ENCODE measurements around the gene TMED9. TPM values are rescaled to one million over a fixed set of nuclear protein-coding genes. Genes with fewer than 3 reads are reported as not detected.

TMED9 gene
- total RNA-seq, 1 experiment from 2014 or later = 156 TPM

DNA sequence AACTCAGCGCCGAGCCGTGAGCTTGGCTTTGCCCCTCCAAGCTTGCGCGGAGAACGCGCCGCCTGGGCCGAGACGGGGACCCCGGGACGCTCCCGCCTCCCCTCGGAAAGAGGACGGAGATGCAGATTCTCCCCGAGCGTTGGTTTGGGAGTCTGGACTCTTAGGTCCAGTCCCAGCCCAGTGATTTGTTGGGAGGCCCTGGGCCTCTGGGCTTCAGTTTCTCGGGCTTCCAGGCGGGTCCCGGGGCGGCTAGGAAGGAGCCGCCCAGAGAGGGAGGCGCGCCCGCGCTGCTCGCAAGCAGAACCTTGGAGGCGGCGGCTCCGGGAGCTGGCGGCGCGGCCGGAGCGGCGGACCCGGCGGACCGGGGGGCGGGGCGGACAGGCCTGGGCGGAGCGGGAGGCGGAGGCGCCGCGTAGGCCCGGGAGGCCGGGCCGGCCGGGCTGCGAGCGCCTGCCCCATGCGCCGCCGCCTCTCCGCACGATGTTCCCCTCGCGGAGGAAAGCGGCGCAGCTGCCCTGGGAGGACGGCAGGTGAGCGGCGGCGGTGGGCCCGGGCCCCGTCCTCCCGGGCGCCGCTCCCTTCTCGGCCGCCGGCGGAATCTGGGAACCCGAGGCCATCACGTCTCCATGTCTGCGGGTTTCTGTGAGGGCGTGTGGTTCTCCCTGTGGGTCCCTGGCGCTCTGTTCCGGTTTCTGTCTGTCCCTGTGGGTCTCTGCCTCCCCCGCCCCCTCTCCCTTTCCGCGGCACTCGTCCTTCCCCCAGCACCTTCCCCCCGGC, 7.9 kb downstream of the TMED9 start, which contains the start of gene B4GALT7:
B4GALT7 (plus strand) TSS at position 402 of the 777 bp plus-strand sequence; CDS start at position 481, 79 bp downstream.
- Histone ChIP-seq H2BK20ac (ENCODE audit: low read depth, low read length, poor library complexity, severe bottlenecking) (no peak within 1 kb of the TSS), H3K18ac (ENCODE audit: insufficient read length, low read depth, low read length) (no peak within 1 kb of the TSS), H4K91ac (ENCODE audit: insufficient read length, low read depth, low read length) (no peak within 1 kb of the TSS), H3K9ac (ENCODE audit: extremely low read depth, insufficient read length, low read length) (peak within 1 kb of the TSS; percentile 69), H4K20me1 (ENCODE audit: control insufficient read depth, insufficient read depth, insufficient read length) (no peaks in the 10 kb centered on the region), H3K9me3 (ENCODE audit: control insufficient read depth, low read depth, low read length) (no peaks in the 10 kb centered on the region), H4K8ac (replicated peaks; ENCODE audit: insufficient read length, low read depth, low read length) (no peak within 1 kb of the TSS), H2AK5ac (ENCODE audit: insufficient read length, low read length) (no peak within 1 kb of the TSS), H3K79me2 (ENCODE audit: insufficient read depth, low read length) (no peaks in the 10 kb centered on the region), H3K23ac (ENCODE audit: insufficient read length, low read depth, low read length) (no peak within 1 kb of the TSS), H3K4ac (ENCODE audit: low read depth, low read length) (no peak within 1 kb of the TSS), H2BK5ac (ENCODE audit: insufficient read length, low read length) (no peak within 1 kb of the TSS), H3K4me1 (ENCODE audit: insufficient read depth, low read length) (peaks cover 3% of the 10 kb centered on the region; the same call in 1 of the 2 replicates), H3T11ph (ENCODE audit: low read length) (no peak within 1 kb of the TSS), H3K4me2 (ENCODE audit: insufficient read depth, insufficient read length, low read length) (peak within 1 kb of the TSS; percentile 95), H2BK15ac (ENCODE audit: low read depth, low read length) (no peak within 1 kb of the TSS), H3K27ac (ENCODE audit: insufficient read length, low read depth, low read length) (no peak within 1 kb of the TSS), H3K23me2 (ENCODE audit: insufficient read length, low read depth, low read length, poor library complexity, severe bottlenecking) (peaks cover 6% of the 10 kb centered on the region), H2BK120ac (ENCODE audit: low read depth, low read length, poor library complexity, severe bottlenecking) (no peak within 1 kb of the TSS), H3K56ac (ENCODE audit: insufficient read length, low read depth, low read length) (no peak within 1 kb of the TSS), H3K27me3 (ENCODE audit: insufficient read depth, low read length) (no peaks in the 10 kb centered on the region), H4K5ac (ENCODE audit: insufficient read length, low read depth, low read length) (no peak within 1 kb of the TSS), H3K79me1 (ENCODE audit: insufficient read depth, low read depth, low read length, poor library complexity, severe bottlenecking) (no peaks in the 10 kb centered on the region), H3K14ac (ENCODE audit: insufficient read depth, low read length) (peak within 1 kb of the TSS; percentile 39; the same call in 1 of the 2 replicates), H2BK12ac (ENCODE audit: insufficient read length, low read depth, low read length) (no peak within 1 kb of the TSS), H2AFZ (ENCODE audit: low read length) (no peak within 1 kb of the TSS)
- peaks cover 15 to 29% (median 22%) of the 10 kb centered on the region in 3 experiments for H3K36me3 Mint-ChIP-seq (ENCODE audit: insufficient read depth in 1 of 3, low read depth in 3 of 3)
- peaks cover 11 to 16% of the 10 kb centered on the region in 2 experiments for H3K4me1 Mint-ChIP-seq
- H3K9me3 Mint-ChIP-seq = no peaks in the 10 kb centered on the region; a peak in 1 of 5 replicates
- TF ChIP-seq, protein P1, sequence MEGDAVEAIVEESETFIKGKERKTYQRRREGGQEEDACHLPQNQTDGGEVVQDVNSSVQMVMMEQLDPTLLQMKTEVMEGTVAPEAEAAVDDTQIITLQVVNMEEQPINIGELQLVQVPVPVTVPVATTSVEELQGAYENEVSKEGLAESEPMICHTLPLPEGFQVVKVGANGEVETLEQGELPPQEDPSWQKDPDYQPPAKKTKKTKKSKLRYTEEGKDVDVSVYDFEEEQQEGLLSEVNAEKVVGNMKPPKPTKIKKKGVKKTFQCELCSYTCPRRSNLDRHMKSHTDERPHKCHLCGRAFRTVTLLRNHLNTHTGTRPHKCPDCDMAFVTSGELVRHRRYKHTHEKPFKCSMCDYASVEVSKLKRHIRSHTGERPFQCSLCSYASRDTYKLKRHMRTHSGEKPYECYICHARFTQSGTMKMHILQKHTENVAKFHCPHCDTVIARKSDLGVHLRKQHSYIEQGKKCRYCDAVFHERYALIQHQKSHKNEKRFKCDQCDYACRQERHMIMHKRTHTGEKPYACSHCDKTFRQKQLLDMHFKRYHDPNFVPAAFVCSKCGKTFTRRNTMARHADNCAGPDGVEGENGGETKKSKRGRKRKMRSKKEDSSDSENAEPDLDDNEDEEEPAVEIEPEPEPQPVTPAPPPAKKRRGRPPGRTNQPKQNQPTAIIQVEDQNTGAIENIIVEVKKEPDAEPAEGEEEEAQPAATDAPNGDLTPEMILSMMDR (conservative IDR thresholded peaks at IDR 0.05) = no peak
- peak within 1 kb of the TSS; percentile 17 to 74 (median 46); a peak in 6 of 7 replicates for H3K27ac Mint-ChIP-seq
- DNase-seq = peak; percentile 76
- H3K4me3 Mint-ChIP-seq = peak within 1 kb of the TSS; percentile 83 to 96
- WGBS (ENCODE audit: extremely low coverage, insufficient read length, low lambda C conversion rate) = no CpG with 5 or more reads among the region's 86 CpGs
- H3K27me3 Mint-ChIP-seq (ENCODE audit: low read depth) = peaks cover 11% of the 10 kb centered on the region
